ENCODE data around the gene RFX2.

The RFX2 gene

DNA sequence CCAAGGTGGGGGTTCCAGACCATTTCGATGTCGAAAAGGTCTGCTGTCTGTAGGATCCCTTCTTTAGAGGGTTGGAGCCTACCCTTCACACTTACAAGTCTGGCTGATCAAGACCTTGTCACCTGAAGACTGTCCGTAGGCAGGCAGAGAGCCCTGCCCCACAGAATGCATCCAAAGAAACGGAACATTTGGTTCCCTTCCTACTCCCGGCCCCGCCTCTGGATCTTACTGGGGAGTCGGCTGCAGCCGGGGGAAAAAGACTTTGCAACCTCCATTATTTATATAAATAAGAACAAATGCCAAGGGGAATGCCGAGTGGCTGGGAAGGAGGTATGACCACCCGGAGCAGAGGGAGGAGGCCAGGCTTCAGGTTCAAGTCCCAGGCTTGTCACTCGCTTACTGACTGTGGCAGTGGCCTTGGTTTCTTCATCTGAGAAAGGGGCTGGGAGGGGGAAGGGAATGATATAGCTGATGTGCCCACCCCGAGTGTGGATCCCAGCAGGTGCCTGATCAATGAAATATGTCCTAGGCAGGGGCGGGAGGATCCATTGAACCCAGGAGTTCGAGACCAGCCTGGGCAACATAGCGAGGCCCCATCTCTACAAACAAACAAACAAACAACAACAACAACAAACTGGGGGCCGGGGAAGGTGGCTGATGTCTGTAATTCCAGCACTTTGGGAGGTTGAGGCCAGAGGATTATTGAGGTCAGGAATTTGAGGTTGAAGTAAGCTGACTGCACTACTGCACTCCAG is 48.7 kb downstream of the RFX2 start:
- H3K4me3 ChIP-seq (ENCODE audit: low read depth, low read length) = no peak overlapping the region

DNA sequence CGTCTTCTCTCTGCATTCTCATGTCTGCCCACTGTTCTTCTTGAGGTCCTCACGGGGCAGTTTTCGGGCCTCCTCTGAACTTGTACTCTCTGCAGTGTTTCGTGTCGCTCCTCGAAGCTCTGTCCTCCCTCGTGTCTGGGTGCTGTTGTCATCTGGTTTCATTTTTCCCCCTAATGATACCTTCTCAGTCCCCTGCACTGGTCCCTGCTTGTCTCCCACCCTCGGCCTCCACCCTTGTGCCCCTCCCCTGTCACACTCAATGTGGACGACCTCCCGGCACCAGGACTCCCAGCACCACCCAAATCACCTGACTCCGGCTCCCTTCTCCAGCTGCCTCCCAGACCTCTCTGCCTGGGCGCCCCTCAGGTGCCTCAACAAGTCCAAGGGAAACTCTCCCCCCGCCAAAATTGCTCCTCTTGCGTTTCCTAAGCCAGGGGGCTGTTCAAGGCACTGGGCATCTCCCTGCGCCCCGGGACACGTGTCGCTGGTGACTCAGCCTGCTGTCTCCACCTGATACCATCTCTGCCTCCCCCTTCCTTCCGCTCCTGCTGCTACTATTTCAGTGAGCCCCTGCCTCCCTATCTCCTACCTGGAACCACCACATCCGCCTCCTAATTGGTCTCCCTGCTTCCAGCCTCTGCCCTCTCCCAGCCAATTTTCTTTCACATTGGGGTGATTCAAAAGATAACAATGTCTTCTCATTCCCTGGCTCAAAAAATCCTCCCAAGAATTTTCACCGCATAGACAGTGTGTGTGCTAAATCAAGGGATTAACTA is 49.5 kb downstream of the RFX2 start:
- no peak overlapping the region for H3K4me3 ChIP-seq (ENCODE audit: low read depth, low read length)

DNA sequence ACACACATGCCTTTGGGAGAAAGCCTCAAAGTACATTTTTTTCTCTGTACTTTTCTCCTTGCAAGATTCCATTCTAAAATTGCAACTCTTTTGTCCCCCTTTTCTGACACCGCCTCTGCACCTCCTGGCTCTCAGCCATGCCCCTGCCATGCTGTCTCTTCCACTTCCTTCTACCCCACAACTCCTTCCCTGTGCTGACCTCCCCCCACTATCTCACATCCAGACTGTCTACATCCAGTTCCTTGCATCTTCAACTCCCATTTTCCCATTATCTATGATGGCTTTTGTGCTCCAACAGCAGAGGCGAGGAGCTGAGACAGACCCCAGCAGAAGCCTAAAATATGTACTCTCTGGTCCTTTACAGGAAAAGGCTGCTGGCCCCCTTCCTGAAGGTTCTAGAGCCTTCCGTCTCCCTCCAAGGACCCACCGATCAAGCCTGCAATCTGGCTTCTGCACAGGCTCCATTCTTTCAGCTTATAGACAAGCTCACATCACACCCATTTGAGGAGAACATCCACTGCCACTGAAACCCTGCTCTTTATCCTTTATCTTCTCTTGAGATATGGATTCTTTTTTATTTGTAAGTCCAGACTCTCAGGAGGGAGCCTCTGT is 50.2 kb downstream of the RFX2 start:
- H3K4me3 ChIP-seq (ENCODE audit: low read depth, low read length) = no peak overlapping the region

GRCh38 chr19:6059396-6059947 is 50.8 kb downstream of the RFX2 start:
- no peak overlapping the region for H3K4me3 ChIP-seq (ENCODE audit: low read depth, low read length)

GRCh38 chr19:6058518-6059201 is 51.6 kb downstream of the RFX2 start:
- H3K4me3 ChIP-seq (ENCODE audit: low read depth, low read length) = no peak overlapping the region

DNA sequence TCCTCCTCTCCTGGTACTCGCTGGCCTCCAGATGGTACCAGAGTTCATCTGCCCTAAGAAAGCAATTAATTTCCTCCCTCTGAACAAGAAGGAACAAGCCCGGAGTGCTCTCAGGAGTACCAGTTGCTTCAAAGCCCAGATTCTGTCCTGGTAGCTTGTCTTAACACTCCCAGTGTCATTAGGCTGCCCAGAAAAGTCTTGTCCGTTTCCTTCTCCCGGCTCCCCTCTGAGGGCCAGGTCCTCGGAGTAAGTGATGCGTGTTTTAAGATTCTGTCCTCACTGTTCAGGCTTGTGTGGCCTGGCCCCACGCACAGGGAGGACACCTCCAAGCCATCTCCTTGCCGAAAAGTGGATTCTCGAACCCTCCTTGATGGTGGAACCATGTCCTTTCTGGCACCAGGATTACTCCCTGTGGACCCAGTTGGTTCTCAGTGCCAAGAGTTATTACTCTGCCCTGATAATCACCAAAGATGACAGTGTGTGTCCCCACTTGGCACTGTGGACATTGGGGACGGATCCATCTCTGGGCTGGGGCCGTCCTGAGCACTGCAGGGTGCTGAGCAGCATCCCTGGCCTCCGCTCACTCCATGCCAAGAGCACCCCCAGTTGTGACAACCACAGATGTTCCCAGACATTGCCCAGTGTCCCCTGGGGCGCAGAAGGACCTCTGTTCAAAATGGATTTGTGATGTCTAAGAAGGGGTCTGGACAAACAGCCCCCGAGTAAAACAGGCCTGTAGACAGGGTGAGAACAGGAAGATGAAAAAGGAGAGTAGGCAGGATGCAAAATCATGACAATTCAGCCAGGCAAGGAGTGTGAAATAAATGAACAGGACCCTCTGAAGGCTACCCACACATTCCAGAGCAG is 52.4 kb downstream of the RFX2 start:
- no peak overlapping the region for H3K4me3 ChIP-seq (ENCODE audit: low read depth, low read length)

- H3K4me3 ChIP-seq (ENCODE audit: low read depth, low read length) = no peak overlapping the region
These were observed 53.3 kb downstream of the RFX2 start for GRCh38 chr19:6056801-6057650.

- H3K4me3 ChIP-seq (ENCODE audit: low read depth, low read length) = no peak overlapping the region
These were observed 54.0 kb downstream of the RFX2 start for GRCh38 chr19:6056282-6056741.

DNA sequence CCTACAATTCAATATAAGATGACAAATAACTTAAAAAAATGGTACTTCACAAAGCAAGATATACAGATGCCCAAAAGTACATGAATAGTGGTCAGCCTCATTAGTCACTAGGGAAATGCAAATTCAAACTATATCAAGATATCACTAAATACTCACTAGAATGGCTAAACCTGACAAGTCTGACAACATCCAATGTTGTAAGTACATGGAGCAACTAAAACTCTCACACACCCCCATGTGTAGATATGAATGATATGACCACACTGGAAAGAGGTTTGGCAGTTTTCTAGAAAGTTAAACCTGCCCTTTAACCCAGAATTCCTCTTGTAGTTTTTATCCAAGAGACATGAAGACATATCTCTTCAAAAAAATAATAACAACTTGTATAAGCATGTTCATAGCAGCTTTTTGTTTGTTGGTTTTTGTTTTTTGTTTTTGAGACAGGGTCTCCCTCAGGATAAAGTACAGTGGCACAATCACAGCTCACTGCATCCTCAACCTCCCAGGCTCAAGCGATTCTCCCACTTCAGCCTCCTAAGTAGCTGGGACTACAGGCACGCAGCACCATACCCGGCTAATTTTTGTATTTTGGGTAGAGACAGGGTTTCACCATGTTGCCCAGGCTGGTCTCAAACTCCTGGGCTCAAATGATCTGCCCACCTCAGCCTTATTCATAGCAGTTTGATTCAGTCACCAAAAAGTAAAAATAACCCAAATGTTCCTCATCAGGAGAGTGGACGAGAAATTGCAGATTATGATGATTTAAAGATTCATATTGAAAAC is 55.1 kb downstream of the RFX2 start:
- H3K4me3 ChIP-seq (ENCODE audit: low read depth, low read length) = no peak overlapping the region

GRCh38 chr19:6048793-6049405 is 61.4 kb downstream of the RFX2 start:
- no peak overlapping the region for H3K4me3 ChIP-seq (ENCODE audit: low read depth, low read length)

GRCh38 chr19:6048348-6048747 is 62.0 kb downstream of the RFX2 start:
- H3K4me3 ChIP-seq (ENCODE audit: low read depth, low read length) = no peak overlapping the region

DNA sequence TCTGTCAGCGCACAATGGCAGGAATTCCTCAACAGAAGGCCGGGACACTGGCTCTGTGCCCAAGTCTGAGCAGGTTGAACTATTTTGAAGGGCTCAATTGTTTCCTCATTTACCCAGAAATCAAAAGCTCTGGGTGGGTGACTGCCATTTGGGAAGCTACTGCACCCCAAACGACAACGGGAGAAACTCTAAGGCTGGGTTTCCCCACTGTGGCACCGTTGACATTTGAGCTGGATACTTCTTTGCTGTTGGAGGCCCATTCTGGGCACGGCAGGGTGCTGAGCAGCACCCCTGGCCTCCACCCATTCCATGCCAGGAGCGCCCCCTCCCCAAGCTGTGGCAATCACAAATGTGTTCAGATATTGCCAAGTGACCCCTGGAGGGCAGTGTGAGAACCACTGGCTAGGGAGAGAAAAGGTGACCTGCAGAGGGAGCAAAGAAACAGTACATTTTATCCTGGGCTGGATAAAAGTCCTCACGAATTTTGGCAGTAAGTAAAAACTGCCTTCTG is 62.5 kb downstream of the RFX2 start:
- no peak overlapping the region for H3K4me3 ChIP-seq (ENCODE audit: low read depth, low read length)

- H3K4me3 ChIP-seq (ENCODE audit: low read depth, low read length) = no peak overlapping the region
These were observed 63.0 kb downstream of the RFX2 start for GRCh38 chr19:6047256-6047655.

DNA sequence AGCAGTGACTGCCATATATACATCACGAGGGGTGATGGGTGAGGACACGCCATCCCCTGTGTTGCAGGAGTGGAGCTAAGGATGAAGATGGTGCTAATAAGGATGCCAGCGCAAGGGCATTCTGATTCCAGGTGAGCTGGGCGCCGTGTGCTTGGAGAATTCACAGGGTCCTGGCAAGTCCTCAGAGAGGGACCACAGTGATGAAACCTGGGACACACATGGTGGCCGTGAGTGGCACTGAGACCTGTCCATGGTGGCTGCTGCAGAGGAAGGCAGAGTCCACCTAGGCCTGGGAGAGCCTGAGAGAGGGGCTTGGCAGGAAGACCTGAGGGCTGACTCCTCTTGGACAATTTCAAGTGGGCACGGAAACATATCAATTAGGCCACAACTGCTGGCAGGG is 65.2 kb downstream of the RFX2 start:
- H3K4me3 ChIP-seq (ENCODE audit: low read depth, low read length) = no peak overlapping the region

DNA sequence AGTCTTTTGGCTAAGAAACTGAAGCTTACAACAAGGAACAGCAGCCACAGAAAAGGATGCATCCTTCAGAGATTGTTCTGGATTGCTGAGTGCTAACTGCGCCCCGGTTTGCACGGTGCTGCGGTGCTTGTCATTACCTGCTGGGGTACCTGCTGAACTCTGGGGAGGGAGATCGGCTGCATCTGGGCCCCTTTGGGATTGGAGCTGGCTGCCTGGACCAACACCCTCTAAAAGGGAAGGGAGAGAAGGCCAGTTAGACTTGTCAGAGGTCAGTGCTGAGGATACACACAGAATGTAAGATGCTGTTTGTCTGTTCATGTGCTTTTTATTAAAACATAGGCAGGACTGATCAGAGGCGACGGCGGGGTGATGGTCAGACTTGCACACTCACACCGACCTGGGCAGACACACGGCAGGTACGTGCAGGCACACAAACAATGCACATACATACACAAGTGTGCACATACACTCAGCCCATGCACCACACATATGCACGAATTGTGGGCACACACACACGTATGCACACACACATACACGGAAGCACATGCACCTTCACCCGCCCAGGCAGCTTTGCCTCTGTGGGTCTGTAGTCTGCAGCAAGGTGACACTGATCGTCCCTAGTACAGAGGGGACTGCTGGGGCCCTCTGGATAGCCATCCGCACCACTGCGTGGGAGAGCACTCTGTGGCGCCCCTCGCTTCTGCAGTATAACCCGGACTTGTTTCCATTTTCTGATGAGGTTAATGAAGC is 66.1 kb downstream of the RFX2 start:
- H3K4me3 ChIP-seq (ENCODE audit: low read depth, low read length) = no peak overlapping the region

- H3K4me3 ChIP-seq (ENCODE audit: low read depth, low read length) = no peak overlapping the region
These were observed 67.2 kb downstream of the RFX2 start for GRCh38 chr19:6042776-6043726.
